ENCODE measurements around the gene WNT2B. TPM values are rescaled to one million over a fixed set of nuclear protein-coding genes. Genes with fewer than 3 reads are reported as not detected.

The WNT2B gene
- total and polyA plus RNA-seq, 2 donors (not counting 3 experiments of a cell fraction or from before 2014, with no cell fraction given), result 1.5 to 3.6 TPM

- no peak for TF ChIP-seq MYC (IDR thresholded peaks at IDR 0.05; ENCODE audit: low read depth, low read length)
- TF ChIP-seq JUN (IDR thresholded peaks at IDR 0.05; ENCODE audit: borderline replicate concordance, insufficient read depth, insufficient read length, low read depth), result no peak
- TF ChIP-seq POLR2A (IDR thresholded peaks at IDR 0.05; ENCODE audit: low read depth, low read length), result no peak
- no peak for TF ChIP-seq FOS (IDR thresholded peaks at IDR 0.05; ENCODE audit: borderline replicate concordance, insufficient read depth, low read length)
- TF ChIP-seq MAX (IDR thresholded peaks at IDR 0.05; ENCODE audit: insufficient read depth, insufficient read length), result no peak
- TF ChIP-seq POLR2AphosphoS5 (IDR thresholded peaks at IDR 0.05; ENCODE audit: insufficient read depth, low read depth, low read length), result no peak
- TF ChIP-seq CTCF (IDR thresholded peaks at IDR 0.05; ENCODE audit: extremely low read depth in 1 of 2, insufficient read depth in 1 of 2, low read depth in 1 of 2, low read length in 2 of 2), result no peak
- no peak for TF ChIP-seq EZH2 (IDR thresholded peaks at IDR 0.05; ENCODE audit: borderline replicate concordance, low read depth, low read length, severe bottlenecking)
- TF ChIP-seq GATA2 (IDR thresholded peaks at IDR 0.05; ENCODE audit: insufficient read depth, insufficient read length, low read depth, low read length), result no peak
- no TSS peak for BruUV-seq (replicated peaks)
- Histone ChIP-seq H3K36me3 (ENCODE audit: control insufficient read depth in 2 of 2, extremely low read depth in 1 of 2, insufficient read depth in 2 of 2, low read length in 2 of 2) (peaks cover 2 to 6% of the 10 kb centered on the region in 2 experiments), H3K4me3 (replicated peaks in 1 of 3; ENCODE audit: insufficient read depth in 1 of 3, low read depth in 1 of 3, low read length in 3 of 3) (no peak overlapping the region), H3K9ac (replicated peaks; ENCODE audit: extremely low read depth, insufficient read depth, low read length) (no peak overlapping the region), H3K9me1 (replicated peaks; ENCODE audit: control insufficient read depth, extremely low read depth, insufficient read depth, low read length) (no peaks in the 10 kb centered on the region), H3K4me1 (ENCODE audit: control insufficient read depth, extremely low read depth, insufficient read depth, low read length) (peaks cover 23% of the 10 kb centered on the region), H2AFZ (ENCODE audit: low read depth, low read length) (no peak overlapping the region), H3K27me3 (ENCODE audit: control insufficient read depth in 2 of 2, insufficient read depth in 2 of 2, low read length in 2 of 2) (no peaks in the 10 kb centered on the region), H3K27ac (ENCODE audit: insufficient read depth, low read depth, low read length) (no peak overlapping the region), H4K20me1 (replicated peaks; ENCODE audit: control insufficient read depth, extremely low read depth, insufficient read depth, low read length) (no peaks in the 10 kb centered on the region), H3K4me2 (ENCODE audit: insufficient read depth, low read length) (no peak overlapping the region), H3K79me2 (ENCODE audit: control insufficient read depth, insufficient read depth, low read length) (no peaks in the 10 kb centered on the region), H3K9me3 (replicated peaks; ENCODE audit: control insufficient read depth, insufficient read depth, low read length) (no peaks in the 10 kb centered on the region)
- intact Hi-C loops (cut with micrococcal nuclease), result no loop called here
- no peak for FAIRE-seq
- ChIA-PET POLR2A (interaction anchor here (0.6 kb wide), 1 partner anchor 161 kb away, joined by 3 read pairs; no protein-coding TSS in a partner anchor), CTCF (interaction anchor here (1.0 to 3.2 kb wide), 5 partner anchors 10 to 72 kb away, joined by 3 to 19 read pairs (median 4); partner anchors contain the start of gene WNT2B)
- dilution Hi-C loops (cut with MboI; ENCODE audit: extremely low pct_ligation_motif_present, low sequenced_read_pairs), result no loop called here
- DNase-seq (ENCODE audit: low read depth, low spot score), result no peak
Measured at GRCh38 chr1:112542206-112542973, 33.6 kb downstream of the WNT2B start.
